PC-9 (cell line): ENCODE measurements around the gene MZT2B.

ENCODE experiments used
- EZH2 ChIP-seq: fragments of 200-600 bp; sonication (generic); IDR thresholded peaks from 2 replicates; pipeline ENCODE4 v1.8.0; 2017; ENCODE audit warnings: antibody characterized with exemption, low read depth
- TF ChIP-seq, protein P1 (sequence below): fragments of 200-600 bp; sonication (generic); conservative IDR thresholded peaks from 2 replicates; pipeline ENCODE4 v1.6.1; 2017; ENCODE audit warnings: mixed run types, antibody characterized with exemption, mild to moderate bottlenecking, moderate library complexity

- TF ChIP-seq, protein P1, sequence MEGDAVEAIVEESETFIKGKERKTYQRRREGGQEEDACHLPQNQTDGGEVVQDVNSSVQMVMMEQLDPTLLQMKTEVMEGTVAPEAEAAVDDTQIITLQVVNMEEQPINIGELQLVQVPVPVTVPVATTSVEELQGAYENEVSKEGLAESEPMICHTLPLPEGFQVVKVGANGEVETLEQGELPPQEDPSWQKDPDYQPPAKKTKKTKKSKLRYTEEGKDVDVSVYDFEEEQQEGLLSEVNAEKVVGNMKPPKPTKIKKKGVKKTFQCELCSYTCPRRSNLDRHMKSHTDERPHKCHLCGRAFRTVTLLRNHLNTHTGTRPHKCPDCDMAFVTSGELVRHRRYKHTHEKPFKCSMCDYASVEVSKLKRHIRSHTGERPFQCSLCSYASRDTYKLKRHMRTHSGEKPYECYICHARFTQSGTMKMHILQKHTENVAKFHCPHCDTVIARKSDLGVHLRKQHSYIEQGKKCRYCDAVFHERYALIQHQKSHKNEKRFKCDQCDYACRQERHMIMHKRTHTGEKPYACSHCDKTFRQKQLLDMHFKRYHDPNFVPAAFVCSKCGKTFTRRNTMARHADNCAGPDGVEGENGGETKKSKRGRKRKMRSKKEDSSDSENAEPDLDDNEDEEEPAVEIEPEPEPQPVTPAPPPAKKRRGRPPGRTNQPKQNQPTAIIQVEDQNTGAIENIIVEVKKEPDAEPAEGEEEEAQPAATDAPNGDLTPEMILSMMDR = no peak
- no peak for TF ChIP-seq EZH2
Observed at GRCh38 chr2:130135692-130136541, 46.1 kb upstream of the MZT2B start.
